ENCODE results near the gene CD52. TPM values are rescaled to one million over a fixed set of nuclear protein-coding genes. Genes with fewer than 3 reads are reported as not detected.

The CD52 gene
- total RNA-seq, 2 donors from 2014 or later: 2.7 TPM; not detected in 1

DNA sequence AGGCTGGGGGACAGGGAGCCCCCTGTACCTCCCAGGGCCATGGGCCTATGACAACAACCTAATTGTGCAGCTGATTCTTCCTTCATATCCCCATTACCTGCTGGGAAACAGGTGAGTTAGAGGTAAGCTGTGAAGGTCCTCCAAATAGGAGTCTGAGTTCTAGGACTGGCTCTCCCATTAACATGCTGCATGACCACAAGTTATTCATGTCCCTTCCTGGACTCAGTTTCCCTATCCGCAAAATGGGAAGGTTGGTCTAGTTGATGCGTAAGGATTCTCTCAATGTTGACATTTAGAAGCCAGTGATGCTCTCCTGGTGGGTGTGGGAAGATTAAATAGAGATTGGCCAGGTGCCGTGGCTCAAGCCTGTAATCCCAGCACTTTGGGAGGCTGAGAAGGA is 50.7 kb downstream of the CD52 start:
- H3K27me3 ChIP-seq (replicated peaks; ENCODE audit: insufficient read depth): peaks cover 3% of the 10 kb centered on the region
- no peaks in the 10 kb centered on the region for H3K9me3 ChIP-seq
- H3K36me3 ChIP-seq: no peaks in the 10 kb centered on the region
- ATAC-seq (ENCODE audit: insufficient number of reproducible peaks, low FRiP score, low read depth) (no peak), DNase-seq (ENCODE audit: low spot score) (no peak)
- no peak overlapping the region for H3K27ac ChIP-seq
- H3K4me3 ChIP-seq: no peak overlapping the region
- TF ChIP-seq, protein P1, sequence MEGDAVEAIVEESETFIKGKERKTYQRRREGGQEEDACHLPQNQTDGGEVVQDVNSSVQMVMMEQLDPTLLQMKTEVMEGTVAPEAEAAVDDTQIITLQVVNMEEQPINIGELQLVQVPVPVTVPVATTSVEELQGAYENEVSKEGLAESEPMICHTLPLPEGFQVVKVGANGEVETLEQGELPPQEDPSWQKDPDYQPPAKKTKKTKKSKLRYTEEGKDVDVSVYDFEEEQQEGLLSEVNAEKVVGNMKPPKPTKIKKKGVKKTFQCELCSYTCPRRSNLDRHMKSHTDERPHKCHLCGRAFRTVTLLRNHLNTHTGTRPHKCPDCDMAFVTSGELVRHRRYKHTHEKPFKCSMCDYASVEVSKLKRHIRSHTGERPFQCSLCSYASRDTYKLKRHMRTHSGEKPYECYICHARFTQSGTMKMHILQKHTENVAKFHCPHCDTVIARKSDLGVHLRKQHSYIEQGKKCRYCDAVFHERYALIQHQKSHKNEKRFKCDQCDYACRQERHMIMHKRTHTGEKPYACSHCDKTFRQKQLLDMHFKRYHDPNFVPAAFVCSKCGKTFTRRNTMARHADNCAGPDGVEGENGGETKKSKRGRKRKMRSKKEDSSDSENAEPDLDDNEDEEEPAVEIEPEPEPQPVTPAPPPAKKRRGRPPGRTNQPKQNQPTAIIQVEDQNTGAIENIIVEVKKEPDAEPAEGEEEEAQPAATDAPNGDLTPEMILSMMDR (IDR thresholded peaks at IDR 0.05): no peak
- no peaks in the 10 kb centered on the region for H3K4me1 ChIP-seq (ENCODE audit: control insufficient read depth in 1 of 2, low read depth in 2 of 2)

Other genes with a start within 250 kb of the CD52 start
- 10 to 100 TPM in 1 of 2 donors, 1 to 10 TPM in 1; 9.6 to 10.4 TPM for gene PDIK1L, start 206.1 kb upstream of the CD52 start, total RNA-seq
- gene FAM110D, start 158.9 kb upstream of the CD52 start, total RNA-seq: 10 to 100 TPM in 1 of 2 donors, 1 to 10 TPM in 1; 9.9 to 10.6 TPM
- gene C1orf232, start 149.0 kb upstream of the CD52 start, total RNA-seq: not detected
- gene ZNF593, start 148.1 kb upstream of the CD52 start, total RNA-seq: 10 to 100 TPM; 14.4 to 20.5 TPM
- not detected for gene ZNF593OS, start 146.1 kb upstream of the CD52 start, total RNA-seq
- 10 to 100 TPM in 1 of 2 donors, 1 to 10 TPM in 1; 5.8 to 17.5 TPM for gene CNKSR1, start 140.5 kb upstream of the CD52 start, total RNA-seq
- not detected for gene CATSPER4, start 127.4 kb upstream of the CD52 start, total RNA-seq
- gene CEP85, start 83.8 kb upstream of the CD52 start, total RNA-seq: 1 to 10 TPM; 2.8 to 4.0 TPM
- gene SH3BGRL3, start 37.9 kb upstream of the CD52 start, total RNA-seq: 100 to 1,000 TPM in 1 of 2 donors, 10 to 100 TPM in 1; 79.2 to 137 TPM
- gene UBXN11, start 11.3 kb upstream of the CD52 start, total RNA-seq: 10 to 100 TPM in 1 of 2 donors, 1 to 10 TPM in 1; 9.6 to 23.2 TPM
- not detected for gene CRYBG2, start 36.2 kb downstream of the CD52 start, total RNA-seq
- not detected for gene ZNF683, start 54.8 kb downstream of the CD52 start, total RNA-seq
- not detected for gene LIN28A, start 92.9 kb downstream of the CD52 start, total RNA-seq
- gene DHDDS, start 114.4 kb downstream of the CD52 start, total RNA-seq: 10 to 100 TPM; 38.6 to 59.4 TPM
- 100 to 1,000 TPM; 145 to 187 TPM for gene HMGN2, start 154.5 kb downstream of the CD52 start, total RNA-seq
- gene RPS6KA1, start 211.8 kb downstream of the CD52 start, total RNA-seq: 10 to 100 TPM; 13.8 to 18.6 TPM

All from thoracic aorta (tissue), 2 donors.